CD4-positive, alpha-beta T cell (primary cell): ENCODE measurements around the gene HAUS2. TPM values are rescaled to one million over a fixed set of nuclear protein-coding genes. Genes with fewer than 3 reads are reported as not detected.

Experiments used
- ATAC-seq: fragments of 200-7000 bp; cut with Tn5 transposase; one replicate; pipeline ENCODE4 v1.10.0; 2022; ENCODE audit warnings: mild to moderate bottlenecking; ENCODE audit not compliant: poor library complexity
- CTCF ChIA-PET: fragments of 350-600 bp; sonication (Branson Sonifier 250); formaldehyde crosslinking; loops from one replicate; lab custom pipeline; 2021; ENCODE audit warnings: antibody characterized with exemption, inconsistent platforms; lab: Charles Lee
- POLR2A ChIA-PET: fragments of 350-600 bp; sonication (Branson Sonifier 250); formaldehyde crosslinking; loops from one replicate; lab custom pipeline; 2021; ENCODE audit warnings: antibody characterized with exemption, inconsistent platforms; lab: Charles Lee
- DNase-seq, 14 experiments: peaks; one replicate each; pipeline ENCODE4 v3.0.0-alpha.2; 2013 to 2020; ENCODE audit warnings: mixed read lengths in 2 of 14
- H3K27ac ChIP-seq, 2 donors: one replicate each; pipeline versions ENCODE4 v1.5.1 to v1.7.0; 2013; ENCODE audit warnings: low read length in 2 of 2, low read depth in 1 of 2, mild to moderate bottlenecking in 1 of 2
- H3K27me3 ChIP-seq, 2 experiments: 1 replicate in 1 of 2; 2 replicates in 1 of 2; pipeline versions ENCODE4 v1.6.1 to v1.7.0; 2013; ENCODE audit warnings: low read length in 2 of 2, control low read depth in 1 of 2, mild to moderate bottlenecking in 1 of 2, moderate library complexity in 1 of 2; ENCODE audit not compliant: insufficient read depth in 2 of 2, control insufficient read depth in 1 of 2
- H3K36me3 ChIP-seq: one replicate; pipeline ENCODE4 v1.6.1; 2013; ENCODE audit warnings: low read length, control low read depth; ENCODE audit not compliant: insufficient read depth
- H3K4me1 ChIP-seq: one replicate; pipeline ENCODE4 v1.6.1; 2013; ENCODE audit warnings: low read length, control low read depth; ENCODE audit not compliant: insufficient read depth
- H3K4me3 ChIP-seq: one replicate; pipeline ENCODE4 v1.5.1; 2013; ENCODE audit warnings: mild to moderate bottlenecking, low read length, moderate library complexity
- H3K9me3 ChIP-seq, 2 experiments: 1 replicate in 1 of 2; 2 replicates in 1 of 2; pipeline versions ENCODE4 v1.6.1 to v1.7.0; 2013; ENCODE audit warnings: low read length in 2 of 2, mild to moderate bottlenecking in 2 of 2, control low read depth in 1 of 2, moderate library complexity in 1 of 2; ENCODE audit not compliant: control insufficient read depth in 1 of 2, insufficient read depth in 1 of 2
- H3K27ac Mint-ChIP-seq: one replicate; pipeline ENCODE4 v1.8.0; 2020; ENCODE audit warnings: mixed read lengths
- H3K27me3 Mint-ChIP-seq: one replicate; pipeline ENCODE4 v1.8.0; 2021; ENCODE audit warnings: mixed read lengths
- H3K36me3 Mint-ChIP-seq: one replicate; pipeline ENCODE4 v1.8.0; 2021; ENCODE audit warnings: low read depth, mixed read lengths
- H3K4me1 Mint-ChIP-seq: one replicate; pipeline ENCODE4 v1.8.0; 2021; ENCODE audit warnings: low read depth, mixed read lengths
- H3K4me3 Mint-ChIP-seq: one replicate; pipeline ENCODE4 v1.8.0; 2020; ENCODE audit warnings: mild to moderate bottlenecking, mixed read lengths
- H3K9me3 Mint-ChIP-seq: one replicate; pipeline ENCODE4 v1.8.0; 2020; ENCODE audit warnings: mixed read lengths
- intact Hi-C, 2 experiments: fragments of 100-400 bp; cut with DNase I in 1 of 2; cut with micrococcal nuclease in 1 of 2; formaldehyde crosslinking; loops; one replicate each; pipeline versions ENCODE4 v1.15.1 to v1.9.0; 2023 to 2025; cut with DNase I, micrococcal nuclease
- total RNA-seq, 174 experiments: library from RNA in 2 of 174; stranded (reverse) in 2 of 174; gene quantifications; one replicate each; pipeline ENCODE4 v1.2.3 and lab custom pipeline; 2021 to 2026
- TF ChIP-seq, protein P1 (sequence below): fragments of 200-600 bp; IDR thresholded peaks from one replicate; pipeline ENCODE4 v1.8.0; 2022; ENCODE audit warnings: antibody characterized with exemption, mild to moderate bottlenecking

The HAUS2 gene
- total RNA-seq, 2 experiments from 2014 or later: 23.0 to 28.2 TPM

DNA sequence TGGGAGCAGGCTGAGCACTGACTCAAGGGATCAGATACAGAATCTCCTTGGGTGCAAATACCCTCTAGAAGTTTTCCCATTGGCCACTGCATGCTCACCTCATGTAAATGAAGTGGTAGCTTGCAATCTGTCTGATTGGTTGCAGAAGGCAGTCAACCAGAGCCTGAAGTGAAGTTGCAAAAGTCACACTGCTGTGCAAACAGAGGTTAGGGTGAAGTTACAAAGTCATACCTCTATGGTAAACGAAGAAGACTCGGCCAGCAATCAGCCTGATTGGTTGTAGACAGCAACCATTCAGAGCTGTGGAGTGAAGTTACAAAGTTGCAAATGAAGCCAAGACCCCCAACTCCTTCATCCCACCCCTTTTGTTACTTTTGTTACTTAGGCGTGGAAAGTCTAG is 53.9 kb downstream of the HAUS2 start:
- no peaks in the 10 kb centered on the region for H3K27me3 Mint-ChIP-seq
- CTCF ChIA-PET: no interaction called here

DNA sequence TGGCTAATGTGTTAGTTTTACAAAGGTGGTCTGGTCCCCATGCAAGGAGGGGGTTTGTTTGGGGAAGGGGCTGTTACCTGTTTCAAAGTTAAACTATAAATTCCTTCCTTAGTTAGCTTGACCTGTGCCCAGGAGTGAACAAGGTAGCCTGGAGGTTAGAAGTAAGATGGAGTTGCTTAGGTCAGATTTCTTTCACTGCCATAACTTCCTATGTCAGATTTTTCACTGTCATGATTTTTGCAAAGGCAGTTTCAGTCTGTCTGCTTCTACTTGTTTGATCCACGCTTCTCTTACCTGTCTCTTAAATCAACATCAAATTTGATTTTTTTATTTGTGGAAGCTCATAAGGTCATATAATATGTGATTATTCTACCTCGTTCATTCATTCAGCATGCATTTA is 55.3 kb downstream of the HAUS2 start:
- Histone ChIP-seq H3K4me3 (no peak overlapping the region), H3K9me3 (no peaks in the 10 kb centered on the region), H3K27ac (no peak overlapping the region), H3K36me3 (no peaks in the 10 kb centered on the region), H3K27me3 (no peaks in the 10 kb centered on the region), H3K4me1 (peaks cover 33% of the 10 kb centered on the region)
- Mint-ChIP-seq H3K27me3 (no peaks in the 10 kb centered on the region), H3K4me1 (peaks cover 46% of the 10 kb centered on the region), H3K4me3 (no peak overlapping the region), H3K27ac (no peak overlapping the region), H3K9me3 (no peaks in the 10 kb centered on the region), H3K36me3 (no peaks in the 10 kb centered on the region)
- TF ChIP-seq, protein P1, sequence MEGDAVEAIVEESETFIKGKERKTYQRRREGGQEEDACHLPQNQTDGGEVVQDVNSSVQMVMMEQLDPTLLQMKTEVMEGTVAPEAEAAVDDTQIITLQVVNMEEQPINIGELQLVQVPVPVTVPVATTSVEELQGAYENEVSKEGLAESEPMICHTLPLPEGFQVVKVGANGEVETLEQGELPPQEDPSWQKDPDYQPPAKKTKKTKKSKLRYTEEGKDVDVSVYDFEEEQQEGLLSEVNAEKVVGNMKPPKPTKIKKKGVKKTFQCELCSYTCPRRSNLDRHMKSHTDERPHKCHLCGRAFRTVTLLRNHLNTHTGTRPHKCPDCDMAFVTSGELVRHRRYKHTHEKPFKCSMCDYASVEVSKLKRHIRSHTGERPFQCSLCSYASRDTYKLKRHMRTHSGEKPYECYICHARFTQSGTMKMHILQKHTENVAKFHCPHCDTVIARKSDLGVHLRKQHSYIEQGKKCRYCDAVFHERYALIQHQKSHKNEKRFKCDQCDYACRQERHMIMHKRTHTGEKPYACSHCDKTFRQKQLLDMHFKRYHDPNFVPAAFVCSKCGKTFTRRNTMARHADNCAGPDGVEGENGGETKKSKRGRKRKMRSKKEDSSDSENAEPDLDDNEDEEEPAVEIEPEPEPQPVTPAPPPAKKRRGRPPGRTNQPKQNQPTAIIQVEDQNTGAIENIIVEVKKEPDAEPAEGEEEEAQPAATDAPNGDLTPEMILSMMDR: no peak
- ChIA-PET POLR2A (interaction anchor here (3.7 kb wide), 1 partner anchor 22 kb away, joined by 25 read pairs; no protein-coding TSS in a partner anchor), CTCF (no interaction called here)
- DNase-seq (no peak), ATAC-seq (no peak)
- intact Hi-C loops: no loop called here

More for the DNA sequence above, 53.9 kb downstream of the HAUS2 start:
- intact Hi-C loops: no loop called here
- no peaks in the 10 kb centered on the region for H3K36me3 ChIP-seq
- DNase-seq: no peak
- H3K27ac ChIP-seq: no peak overlapping the region
- no peak for ATAC-seq
- H3K27me3 ChIP-seq: no peaks in the 10 kb centered on the region
- H3K4me1 Mint-ChIP-seq: peaks cover 31% of the 10 kb centered on the region
- H3K27ac Mint-ChIP-seq: no peak overlapping the region
- TF ChIP-seq, protein P1: no peak
- H3K9me3 ChIP-seq: no peaks in the 10 kb centered on the region
- no peak overlapping the region for H3K4me3 ChIP-seq
- no peaks in the 10 kb centered on the region for H3K36me3 Mint-ChIP-seq
- H3K4me1 ChIP-seq: peaks cover 20% of the 10 kb centered on the region
- POLR2A ChIA-PET: no interaction called here
- H3K9me3 Mint-ChIP-seq: no peaks in the 10 kb centered on the region
- no peak overlapping the region for H3K4me3 Mint-ChIP-seq

- intact Hi-C loops: no loop called here
- peak overlapping the region; percentile 74 for H3K4me3 Mint-ChIP-seq
- DNase-seq (peak in 2 of 14 experiments; percentile 25 to 43), ATAC-seq (peak; percentile 46)
- Histone ChIP-seq H3K36me3 (no peaks in the 10 kb centered on the region), H3K9me3 (no peaks in the 10 kb centered on the region), H3K27me3 (no peaks in the 10 kb centered on the region), H3K4me1 (peaks cover 37% of the 10 kb centered on the region), H3K27ac (no peak overlapping the region), H3K4me3 (no peak overlapping the region)
- no peaks in the 10 kb centered on the region for H3K9me3 Mint-ChIP-seq
- no peaks in the 10 kb centered on the region for H3K27me3 Mint-ChIP-seq
- H3K27ac Mint-ChIP-seq: peak overlapping the region; percentile 84
- H3K4me1 Mint-ChIP-seq: peaks cover 49% of the 10 kb centered on the region
- ChIA-PET POLR2A (interaction anchor here (0.7 to 3.7 kb wide), 5 partner anchors 16 to 377 kb away, joined by 4 to 25 read pairs (median 5); partner anchors contain the start of genes HAUS2, LRRC57 and STARD9), CTCF (interaction anchor here (0.8 kb wide), 1 partner anchor 18 kb away, joined by 3 read pairs; no protein-coding TSS in a partner anchor)
- H3K36me3 Mint-ChIP-seq: no peaks in the 10 kb centered on the region
- TF ChIP-seq, protein P1: no peak
Measured at GRCh38 chr15:42604894-42605744, 56.5 kb downstream of the HAUS2 start.
